Left lung (tissue), 10 donors: ENCODE measurements around the gene NMNAT2. TPM values are rescaled to one million over a fixed set of nuclear protein-coding genes. Genes with fewer than 3 reads are reported as not detected.

ENCODE experiments used
- ATAC-seq: fragments of 200-7000 bp; cut with Tn5 transposase; one replicate; pipeline ENCODE4 v1.9.1; 2020; ENCODE audit warnings: moderate library complexity
- DNase-seq, 4 donors: peaks; one replicate each; pipeline ENCODE4 v3.0.0-alpha.2; 2013 to 2020
- H3K27ac ChIP-seq, 2 donors: fragments of 200-600 bp; sonication (generic) in 1 of 2; one replicate each; pipeline versions ENCODE4 v1.5.0 to v1.8.0; 2020 to 2021
- H3K27me3 ChIP-seq, 2 donors: fragments of 200-600 bp; sonication (generic) in 1 of 2; one replicate each; pipeline versions ENCODE4 v1.5.0 to v1.8.0; 2020 to 2021
- H3K36me3 ChIP-seq, 2 donors: fragments of 200-600 bp; sonication (generic) in 1 of 2; one replicate each; pipeline versions ENCODE4 v1.5.0 to v1.8.0; 2020 to 2021
- H3K4me1 ChIP-seq, 2 donors: fragments of 200-600 bp; one replicate each; pipeline ENCODE4 v1.8.0; 2021
- H3K4me3 ChIP-seq, 2 donors: fragments of 200-600 bp; sonication (generic) in 1 of 2; one replicate each; pipeline versions ENCODE4 v1.5.0 to v1.8.0; 2020 to 2021; ENCODE audit warnings: mild to moderate bottlenecking in 1 of 2
- H3K9me3 ChIP-seq, 2 donors: fragments of 200-600 bp; sonication (generic) in 1 of 2; one replicate each; pipeline versions ENCODE4 v1.5.0 to v1.8.0; 2020 to 2021
- CTCF ChIP-seq, 2 donors: fragments of 200-600 bp; sonication (generic) in 1 of 2; IDR thresholded peaks; one replicate each; pipeline versions ENCODE4 v1.5.0 to v1.8.0; 2021; ENCODE audit warnings: antibody characterized with exemption in 2 of 2
- intact Hi-C, 2 donors: fragments of 100-400 bp; cut with DNase I; formaldehyde crosslinking; loops; one replicate each; pipeline versions ENCODE4 v1.11.2 to v1.14.2; 2022
- polyA plus RNA-seq, 6 donors: library from polyadenylated mRNA; unstranded; fragments of 120-200 nt; gene quantifications; one replicate each; pipeline ENCODE4 v1.2.1, GENCODE V29; 2013; ENCODE audit not compliant: insufficient read length in 6 of 6
- total RNA-seq, 2 donors: library from RNA; stranded (reverse); fragmentation: NEBNext Ultra II Directional; extraction: Animal tissue kit (Norgen Biotek cat#: 25700); gene quantifications; one replicate each; pipeline ENCODE4 v1.2.1, GENCODE V29; 2021
- donor health status: DM: no; HTN: yes; CAD: no.
- donor health status: DM: no; HTN: no; CAD: no.

NMNAT2 gene
- total and polyA plus RNA-seq, 8 donors = 1.1 to 2.9 (median 1.5) TPM

DNA sequence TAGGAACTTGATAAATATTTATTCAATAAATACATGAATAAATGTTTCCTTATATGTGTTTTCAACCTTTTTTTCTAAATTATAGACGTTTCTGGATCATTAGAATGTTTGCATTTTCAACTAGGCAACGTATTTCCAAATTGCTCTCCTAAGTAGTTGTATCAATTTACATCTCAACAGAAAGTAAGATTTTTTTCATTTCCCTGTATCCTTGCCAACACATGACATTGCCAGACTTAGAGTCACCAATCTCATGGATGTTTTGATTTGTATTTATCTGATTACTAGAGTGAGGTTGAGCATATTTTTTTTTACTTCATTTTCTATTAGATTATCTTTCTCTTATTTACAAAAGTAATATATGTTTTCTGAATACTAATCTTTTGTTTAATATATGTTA is 31.9 kb upstream of the NMNAT2 start:
- no peaks in the 10 kb centered on the region for H3K27me3 ChIP-seq
- ATAC-seq (no peak), DNase-seq (no peak)
- no peaks in the 10 kb centered on the region for H3K4me1 ChIP-seq
- H3K9me3 ChIP-seq = no peaks in the 10 kb centered on the region
- no peak overlapping the region for H3K4me3 ChIP-seq
- intact Hi-C loops = no loop called here
- no peaks in the 10 kb centered on the region for H3K36me3 ChIP-seq
- no peak overlapping the region for H3K27ac ChIP-seq
- TF ChIP-seq CTCF (IDR thresholded peaks at IDR 0.05) = no peak

DNA sequence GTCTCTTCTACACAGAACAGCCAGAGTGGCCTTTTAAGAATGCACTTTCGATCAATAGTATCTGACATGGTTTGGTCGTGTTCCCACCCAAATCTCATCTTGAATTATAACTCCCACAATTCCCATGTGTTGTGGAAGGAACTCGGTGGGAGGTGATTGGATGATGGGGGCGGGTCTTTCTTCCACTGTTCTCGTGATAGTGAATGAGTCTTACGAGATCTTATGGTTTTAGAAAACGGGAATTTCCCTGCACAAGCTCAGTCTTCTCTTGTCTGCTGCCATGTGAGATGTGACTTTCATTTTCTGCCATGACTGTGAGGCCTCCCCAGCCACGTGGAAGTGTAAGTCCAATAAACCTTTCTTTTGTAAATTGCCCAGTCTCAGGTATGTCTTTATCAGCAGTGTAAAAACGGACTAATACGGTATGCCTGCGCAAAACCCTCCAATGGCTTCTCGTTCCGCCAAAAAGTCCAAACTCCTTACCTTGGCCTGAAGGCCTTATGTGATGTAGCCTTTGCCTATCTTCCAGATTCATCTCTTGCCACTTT is 31.1 kb upstream of the NMNAT2 start:
- TF ChIP-seq CTCF (IDR thresholded peaks at IDR 0.05) = no peak
- Histone ChIP-seq H3K4me1 (no peaks in the 10 kb centered on the region), H3K4me3 (no peak overlapping the region), H3K36me3 (no peaks in the 10 kb centered on the region), H3K9me3 (no peaks in the 10 kb centered on the region), H3K27me3 (no peaks in the 10 kb centered on the region), H3K27ac (no peak overlapping the region)
- no peak for ATAC-seq
- DNase-seq = no peak
- intact Hi-C loops = no loop called here

DNA sequence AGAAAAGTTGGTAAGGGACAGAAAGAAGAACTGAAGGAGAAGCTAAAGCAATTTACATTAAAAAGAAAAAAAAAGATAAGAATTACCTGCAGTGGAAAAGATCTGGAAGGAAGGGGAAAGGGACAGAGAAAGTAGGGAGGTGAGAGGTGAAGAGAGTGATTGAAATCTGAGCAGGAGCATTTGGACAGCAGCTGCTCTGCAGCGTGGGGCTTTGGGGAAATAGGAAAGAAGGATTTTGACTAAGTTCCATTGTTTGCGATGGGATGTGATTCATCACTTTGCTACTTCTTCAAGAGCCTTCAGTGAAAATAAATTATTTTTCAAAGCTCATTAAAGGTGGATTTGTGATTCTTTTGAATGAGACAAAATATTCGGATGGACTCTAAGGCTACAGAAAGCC is 26.1 kb upstream of the NMNAT2 start:
- TF ChIP-seq CTCF (IDR thresholded peaks at IDR 0.05) = no peak

GRCh38 chr1:183443466-183443865 is 25.3 kb upstream of the NMNAT2 start:
- H3K4me3 ChIP-seq = no peak overlapping the region
- no peaks in the 10 kb centered on the region for H3K9me3 ChIP-seq
- no peak for DNase-seq
- TF ChIP-seq CTCF (IDR thresholded peaks at IDR 0.05) = no peak
- no peaks in the 10 kb centered on the region for H3K36me3 ChIP-seq
- H3K4me1 ChIP-seq = no peaks in the 10 kb centered on the region
- no peak for ATAC-seq
- H3K27ac ChIP-seq = no peak overlapping the region
- intact Hi-C loops = no loop called here
- no peaks in the 10 kb centered on the region for H3K27me3 ChIP-seq

More for the DNA sequence above, 26.1 kb upstream of the NMNAT2 start:
- DNase-seq (no peak), ATAC-seq (no peak)
- Histone ChIP-seq H3K9me3 (no peaks in the 10 kb centered on the region), H3K36me3 (no peaks in the 10 kb centered on the region), H3K4me1 (no peaks in the 10 kb centered on the region), H3K27ac (no peak overlapping the region), H3K27me3 (no peaks in the 10 kb centered on the region), H3K4me3 (no peak overlapping the region)
- intact Hi-C loops = no loop called here

DNA sequence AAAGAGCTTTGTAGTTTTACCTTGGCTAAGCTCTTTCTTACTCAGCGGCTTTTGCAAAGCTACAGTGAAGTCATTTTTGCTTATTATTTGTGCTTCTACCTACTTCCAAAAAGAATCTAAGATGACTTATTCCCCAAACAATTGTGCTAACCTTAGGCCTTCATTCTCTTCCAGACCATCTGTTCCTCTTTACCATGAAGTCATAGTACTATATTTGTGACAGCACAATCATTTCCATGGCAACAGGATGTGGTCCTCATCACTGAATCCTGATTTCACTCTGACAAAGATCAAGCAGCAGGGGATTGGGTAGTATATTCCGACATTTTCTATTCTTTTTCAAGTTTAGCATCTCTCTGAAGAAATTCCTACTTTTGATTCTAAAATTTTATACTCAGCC is 24.8 kb upstream of the NMNAT2 start:
- DNase-seq = peak in 1 of 4 donors; percentile 26
- H3K4me1 ChIP-seq = no peaks in the 10 kb centered on the region
- no peak for ATAC-seq
- no peaks in the 10 kb centered on the region for H3K36me3 ChIP-seq
- intact Hi-C loops = no loop called here
- H3K4me3 ChIP-seq = no peak overlapping the region
- no peak overlapping the region for H3K27ac ChIP-seq
- no peak for TF ChIP-seq CTCF (IDR thresholded peaks at IDR 0.05)
- no peaks in the 10 kb centered on the region for H3K9me3 ChIP-seq
- H3K27me3 ChIP-seq = no peaks in the 10 kb centered on the region
